Measurements from ENCODE around the gene CPNE1.

CPNE1 gene

DNA sequence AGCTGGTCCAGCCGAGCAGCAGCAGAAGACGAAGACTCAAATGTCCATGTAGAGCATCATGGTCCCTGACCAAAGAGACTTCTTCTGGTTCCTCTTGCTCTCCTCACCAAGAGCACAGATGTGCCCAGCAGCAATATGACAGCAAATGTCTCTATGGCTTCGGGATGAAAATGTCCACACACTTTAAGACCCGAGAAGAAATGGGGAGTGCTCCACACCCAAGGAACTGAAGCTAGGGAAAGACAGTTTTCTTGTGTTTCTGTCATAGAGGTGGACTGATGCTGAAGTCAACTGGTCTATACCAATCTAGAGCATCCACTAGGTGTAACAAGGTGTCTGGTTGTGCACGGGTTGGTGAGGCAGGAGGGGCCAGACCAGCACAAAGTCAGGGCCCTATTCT is 4.5 kb upstream of the CPNE1 start:
- Histone ChIP-seq H3K9me3 (ENCODE audit: severe bottlenecking) (no peaks in the 10 kb centered on the region), H3K27me3 (ENCODE audit: insufficient read depth, poor library complexity, severe bottlenecking) (no peaks in the 10 kb centered on the region), H3K4me3 (ENCODE audit: severe bottlenecking) (no peak overlapping the region), H3K36me3 (ENCODE audit: low read depth) (peaks cover 64% of the 10 kb centered on the region), H3K4me1 (ENCODE audit: insufficient read depth, poor library complexity, severe bottlenecking) (no peaks in the 10 kb centered on the region), H3K27ac (ENCODE audit: poor library complexity, severe bottlenecking) (no peak overlapping the region)
- DNase-seq (ENCODE audit: low spot score) (peak; percentile 38), ATAC-seq (ENCODE audit: low read depth) (no peak)
- TF ChIP-seq, protein P1, sequence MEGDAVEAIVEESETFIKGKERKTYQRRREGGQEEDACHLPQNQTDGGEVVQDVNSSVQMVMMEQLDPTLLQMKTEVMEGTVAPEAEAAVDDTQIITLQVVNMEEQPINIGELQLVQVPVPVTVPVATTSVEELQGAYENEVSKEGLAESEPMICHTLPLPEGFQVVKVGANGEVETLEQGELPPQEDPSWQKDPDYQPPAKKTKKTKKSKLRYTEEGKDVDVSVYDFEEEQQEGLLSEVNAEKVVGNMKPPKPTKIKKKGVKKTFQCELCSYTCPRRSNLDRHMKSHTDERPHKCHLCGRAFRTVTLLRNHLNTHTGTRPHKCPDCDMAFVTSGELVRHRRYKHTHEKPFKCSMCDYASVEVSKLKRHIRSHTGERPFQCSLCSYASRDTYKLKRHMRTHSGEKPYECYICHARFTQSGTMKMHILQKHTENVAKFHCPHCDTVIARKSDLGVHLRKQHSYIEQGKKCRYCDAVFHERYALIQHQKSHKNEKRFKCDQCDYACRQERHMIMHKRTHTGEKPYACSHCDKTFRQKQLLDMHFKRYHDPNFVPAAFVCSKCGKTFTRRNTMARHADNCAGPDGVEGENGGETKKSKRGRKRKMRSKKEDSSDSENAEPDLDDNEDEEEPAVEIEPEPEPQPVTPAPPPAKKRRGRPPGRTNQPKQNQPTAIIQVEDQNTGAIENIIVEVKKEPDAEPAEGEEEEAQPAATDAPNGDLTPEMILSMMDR (IDR thresholded peaks at IDR 0.05; ENCODE audit: poor library complexity, severe bottlenecking) = no peak

DNA sequence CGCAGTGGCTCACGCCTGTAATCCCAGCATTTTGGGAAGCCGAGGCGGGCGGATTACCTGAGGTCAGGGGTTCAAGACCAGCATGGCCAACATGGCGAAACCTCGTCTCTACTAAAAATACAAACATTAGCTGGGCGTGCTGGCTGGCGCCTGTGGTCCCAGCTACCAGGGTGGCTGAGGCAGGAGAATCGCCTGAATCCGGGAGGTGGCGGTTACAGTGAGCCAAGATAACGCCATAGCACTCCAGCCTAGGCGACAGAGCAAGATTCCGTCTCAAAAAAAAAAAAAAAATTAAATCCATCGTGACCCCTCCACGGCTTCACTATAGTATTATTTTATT is 1.2 kb upstream of the CPNE1 start:
- Histone ChIP-seq H3K27ac (ENCODE audit: poor library complexity, severe bottlenecking) (no peak overlapping the region), H3K4me1 (ENCODE audit: insufficient read depth, poor library complexity, severe bottlenecking) (peaks cover 23% of the 10 kb centered on the region), H3K9me3 (ENCODE audit: severe bottlenecking) (no peaks in the 10 kb centered on the region), H3K4me3 (ENCODE audit: severe bottlenecking) (no peak overlapping the region), H3K27me3 (ENCODE audit: insufficient read depth, poor library complexity, severe bottlenecking) (no peaks in the 10 kb centered on the region), H3K36me3 (ENCODE audit: low read depth) (peaks cover 44% of the 10 kb centered on the region)
- no peak for DNase-seq (ENCODE audit: low spot score)
- TF ChIP-seq, protein P1 (IDR thresholded peaks at IDR 0.05; ENCODE audit: poor library complexity, severe bottlenecking) = no peak
- no peak for ATAC-seq (ENCODE audit: low read depth)

DNA sequence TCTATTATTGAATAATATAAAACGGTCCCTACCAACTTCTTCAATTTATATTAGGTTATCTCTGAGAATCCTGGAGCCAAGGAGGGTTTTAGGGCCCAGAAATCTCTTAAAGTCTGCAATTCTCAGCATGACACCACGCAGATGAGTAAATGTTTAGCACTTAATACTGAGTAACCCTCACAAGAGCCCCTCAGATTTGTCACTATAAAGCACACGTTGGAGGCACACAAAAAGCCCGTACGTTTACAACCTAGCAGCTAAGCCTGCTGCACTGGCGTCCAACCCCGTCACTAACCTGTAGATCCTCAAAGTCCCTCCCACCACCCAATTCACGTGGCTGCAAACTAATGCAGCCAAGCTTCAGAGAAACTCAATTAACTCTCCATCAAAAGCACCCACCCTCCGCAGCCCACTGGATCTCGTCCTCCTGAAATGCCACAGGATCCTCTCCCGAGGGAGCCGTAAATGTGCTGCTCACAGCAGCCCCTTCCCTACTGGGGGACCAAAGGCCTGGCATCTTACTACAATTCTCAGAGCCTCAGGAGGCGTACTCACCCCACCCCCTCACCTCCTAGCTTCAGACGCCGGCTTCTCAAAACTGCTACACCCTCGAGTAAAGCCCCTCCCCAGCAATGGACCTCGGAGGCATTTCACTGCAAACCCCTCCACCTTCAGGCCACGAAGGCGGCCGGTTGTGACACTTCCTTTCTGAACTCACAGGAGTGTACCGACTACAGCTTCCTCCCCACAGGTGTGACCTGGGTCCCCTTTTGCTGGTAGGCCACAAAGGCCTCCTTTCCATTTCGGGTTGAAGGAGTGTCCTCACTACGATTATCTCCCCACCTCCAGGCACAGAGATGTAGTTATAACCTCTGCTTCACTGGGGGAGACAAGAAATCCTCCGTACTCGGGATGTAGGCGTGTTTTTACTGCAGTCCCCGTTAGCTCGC is 909 bp downstream of the CPNE1 start:
- Histone ChIP-seq H3K9me3 (ENCODE audit: severe bottlenecking) (no peaks in the 10 kb centered on the region), H3K4me3 (ENCODE audit: severe bottlenecking) (peak overlapping the region; percentile 90), H3K4me1 (ENCODE audit: insufficient read depth, poor library complexity, severe bottlenecking) (peaks cover 38% of the 10 kb centered on the region), H3K27me3 (ENCODE audit: insufficient read depth, poor library complexity, severe bottlenecking) (no peaks in the 10 kb centered on the region), H3K36me3 (ENCODE audit: low read depth) (peaks cover 24% of the 10 kb centered on the region), H3K27ac (ENCODE audit: poor library complexity, severe bottlenecking) (peak overlapping the region; percentile 74)
- DNase-seq (ENCODE audit: low spot score) (no peak), ATAC-seq (ENCODE audit: low read depth) (peak; percentile 41)
- TF ChIP-seq, protein P1 (IDR thresholded peaks at IDR 0.05; ENCODE audit: poor library complexity, severe bottlenecking) = no peak

DNA sequence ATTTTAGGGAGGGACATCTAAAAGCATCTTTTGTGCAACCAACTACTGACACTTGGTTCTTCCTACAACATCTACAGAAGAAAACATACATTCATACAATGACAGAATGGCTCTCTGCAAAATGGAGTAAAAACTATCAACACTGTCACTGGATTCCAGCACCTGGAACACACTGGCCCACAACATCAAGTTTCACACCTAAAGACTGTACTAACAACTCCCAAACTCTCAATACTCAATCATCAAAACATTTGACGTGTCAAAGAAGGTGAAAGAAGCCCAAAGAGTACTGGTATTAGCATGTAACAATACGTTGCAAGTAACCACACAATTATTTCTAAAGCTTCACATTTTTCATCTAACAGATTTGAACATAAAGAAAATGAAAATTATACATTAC is 2.1 kb downstream of the CPNE1 start:
- H3K27ac ChIP-seq (ENCODE audit: poor library complexity, severe bottlenecking) = peak overlapping the region; percentile 45
- peak overlapping the region; percentile 90 for H3K4me3 ChIP-seq (ENCODE audit: severe bottlenecking)
- ATAC-seq (ENCODE audit: low read depth) (no peak), DNase-seq (ENCODE audit: low spot score) (no peak)
- H3K36me3 ChIP-seq (ENCODE audit: low read depth) = peaks cover 26% of the 10 kb centered on the region
- no peaks in the 10 kb centered on the region for H3K27me3 ChIP-seq (ENCODE audit: insufficient read depth, poor library complexity, severe bottlenecking)
- no peaks in the 10 kb centered on the region for H3K9me3 ChIP-seq (ENCODE audit: severe bottlenecking)
- TF ChIP-seq, protein P1 (IDR thresholded peaks at IDR 0.05; ENCODE audit: poor library complexity, severe bottlenecking) = no peak
- H3K4me1 ChIP-seq (ENCODE audit: insufficient read depth, poor library complexity, severe bottlenecking) = peaks cover 38% of the 10 kb centered on the region

DNA sequence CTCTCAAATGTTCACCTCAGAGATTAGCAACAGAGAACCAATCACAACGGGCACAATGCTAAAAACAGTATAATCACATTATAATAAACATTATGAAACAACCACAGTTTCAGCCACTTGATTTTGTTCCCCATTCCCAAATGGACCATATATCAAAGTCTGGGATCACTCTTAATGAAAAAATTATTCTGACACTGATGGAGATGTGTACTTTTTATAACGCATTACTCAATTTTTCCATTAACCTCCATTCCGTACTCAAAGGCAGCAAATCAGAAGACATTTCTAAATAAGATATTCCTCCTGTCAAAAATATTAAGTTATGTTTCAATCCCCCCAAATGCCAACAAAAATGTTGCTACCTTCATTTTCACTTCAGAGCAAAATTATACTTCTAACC is 2.8 kb downstream of the CPNE1 start:
- Histone ChIP-seq H3K27me3 (ENCODE audit: insufficient read depth, poor library complexity, severe bottlenecking) (no peaks in the 10 kb centered on the region), H3K27ac (ENCODE audit: poor library complexity, severe bottlenecking) (peak overlapping the region; percentile 45), H3K36me3 (ENCODE audit: low read depth) (peaks cover 32% of the 10 kb centered on the region), H3K4me1 (ENCODE audit: insufficient read depth, poor library complexity, severe bottlenecking) (peaks cover 38% of the 10 kb centered on the region), H3K9me3 (ENCODE audit: severe bottlenecking) (no peaks in the 10 kb centered on the region), H3K4me3 (ENCODE audit: severe bottlenecking) (peak overlapping the region; percentile 90)
- DNase-seq (ENCODE audit: low spot score) = no peak
- ATAC-seq (ENCODE audit: low read depth) = no peak
- TF ChIP-seq, protein P1 (IDR thresholded peaks at IDR 0.05; ENCODE audit: poor library complexity, severe bottlenecking) = no peak

All from RWPE2 (cell line).